H1 (cell line): Measurements from ENCODE around the gene SCO1. TPM values are rescaled to one million over a fixed set of nuclear protein-coding genes. Genes with fewer than 3 reads are reported as not detected.

Experiments
- CTCF ChIA-PET: fragments of 300-600 bp; sonication (Branson Sonifier 250); formaldehyde crosslinking; loops from one replicate; lab custom pipeline; 2021; ENCODE audit not compliant: partially characterized antibody; lab: Charles Lee
- POLR2A ChIA-PET: fragments of 300-600 bp; sonication (Branson Sonifier 250); formaldehyde crosslinking; loops from one replicate; lab custom pipeline; 2021; ENCODE audit warnings: inconsistent platforms; ENCODE audit not compliant: partially characterized antibody; lab: Charles Lee
- DNase-seq, 2 experiments: peaks; one replicate each; pipeline versions ENCODE4 v3.0.0 to v3.0.0-alpha.2; 2010 to 2022; ENCODE audit warnings: low spot score in 2 of 2, low read depth in 1 of 2, mixed read lengths in 1 of 2
- FAIRE-seq: peaks from 2 replicates; lab custom pipeline; 2011; peaks lifted over from hg19 to GRCh38; lab: Jason Lieb, UNC
- H2AFZ ChIP-seq: 2 replicates; pipeline ENCODE4 v1.8.1; 2012; ENCODE audit warnings: low read length, inconsistent platforms
- H2AK5ac ChIP-seq: 2 replicates; pipeline ENCODE4 v1.6.1; 2013; ENCODE audit warnings: low read depth, low read length
- H2BK120ac ChIP-seq: replicated peaks from 2 replicates; pipeline ENCODE3; 2013; ENCODE audit warnings: low read depth, low read length, inconsistent platforms
- H2BK12ac ChIP-seq: 2 replicates; pipeline ENCODE4 v1.6.1; 2013; ENCODE audit warnings: low read depth, low read length
- H2BK15ac ChIP-seq: 2 replicates; pipeline ENCODE4 v1.6.1; 2013; ENCODE audit warnings: low read length
- H2BK20ac ChIP-seq: 2 replicates; pipeline ENCODE4 v1.6.1; 2013; ENCODE audit warnings: low read length
- H2BK5ac ChIP-seq: 2 replicates; pipeline ENCODE4 v1.6.1; 2013; ENCODE audit warnings: low read depth, low read length
- H3K14ac ChIP-seq: 2 replicates; pipeline ENCODE4 v1.6.1; 2013; ENCODE audit warnings: inconsistent platforms; ENCODE audit not compliant: insufficient read length
- H3K18ac ChIP-seq: 2 replicates; pipeline ENCODE4 v1.6.1; 2013; ENCODE audit warnings: low read length; ENCODE audit errors: extremely low read depth
- H3K23ac ChIP-seq: 2 replicates; pipeline ENCODE4 v1.6.1; 2013; ENCODE audit warnings: inconsistent platforms; ENCODE audit not compliant: insufficient read length
- H3K23me2 ChIP-seq: 2 replicates; pipeline ENCODE4 v1.6.1; 2013; ENCODE audit warnings: low read depth, low read length
- H3K27ac ChIP-seq: 2 replicates; pipeline ENCODE4 v1.6.1; 2011; ENCODE audit warnings: low read depth, low read length, inconsistent platforms
- H3K27me3 ChIP-seq, 4 experiments: replicated peaks in 1 of 4; 1 replicate in 1 of 4; 2 replicates in 3 of 4; pipeline versions ENCODE4 v1.6.1 to v1.8.1; 2011 to 2013; ENCODE audit warnings: low read length in 3 of 4, mild to moderate bottlenecking in 3 of 4, inconsistent platforms in 2 of 4, mixed read lengths in 2 of 4, moderate library complexity in 1 of 4; ENCODE audit not compliant: control insufficient read depth in 3 of 4, insufficient read depth in 3 of 4; ENCODE audit errors: extremely low read depth in 1 of 4
- H3K36me3 ChIP-seq, 4 experiments: 2 replicates each; pipeline versions ENCODE4 v1.6.1 to v1.8.1; 2011 to 2013; ENCODE audit warnings: mild to moderate bottlenecking in 4 of 4, low read length in 3 of 4, moderate library complexity in 2 of 4, control low read depth in 1 of 4, inconsistent platforms in 1 of 4; ENCODE audit not compliant: insufficient read depth in 4 of 4, control insufficient read depth in 2 of 4
- H3K4ac ChIP-seq: replicated peaks from 2 replicates; pipeline ENCODE3; 2013; ENCODE audit warnings: low read length, low read depth, mixed read lengths, inconsistent platforms; ENCODE audit not compliant: insufficient read length
- H3K4me1 ChIP-seq, 4 experiments: replicated peaks in 1 of 4; 1 replicate in 1 of 4; 2 replicates in 3 of 4; pipeline versions ENCODE4 v1.6.1 to v1.8.1; 2011 to 2013; ENCODE audit warnings: low read length in 3 of 4, inconsistent platforms in 2 of 4, mixed read lengths in 1 of 4; ENCODE audit not compliant: insufficient read depth in 4 of 4, control insufficient read depth in 3 of 4
- H3K4me2 ChIP-seq, 2 experiments: 2 replicates each; pipeline versions ENCODE4 v1.6.1 to v1.8.1; 2011 to 2013; ENCODE audit warnings: low read depth in 2 of 2, low read length in 2 of 2, control low read depth in 1 of 2, inconsistent platforms in 1 of 2, mild to moderate bottlenecking in 1 of 2; ENCODE audit not compliant: insufficient read depth in 1 of 2
- H3K4me3 ChIP-seq, 4 experiments: fragments of 200-600, 300-600 bp in 1 of 4; sonication (generic), shearing (Covaris generic), sonication (Bioruptor Twin) in 1 of 4; 2 replicates each; pipeline versions ENCODE4 v1.5.1 to v1.8.1; 2011 to 2016; ENCODE audit warnings: low read length in 4 of 4, low read depth in 3 of 4, control low read depth in 2 of 4, inconsistent platforms in 2 of 4, mild to moderate bottlenecking in 2 of 4, mixed read lengths in 1 of 4, moderate library complexity in 1 of 4; ENCODE audit not compliant: insufficient read depth in 2 of 4; ENCODE audit errors: extremely low read depth in 1 of 4
- H3K56ac ChIP-seq: replicated peaks from 2 replicates; pipeline ENCODE3; 2013; ENCODE audit warnings: low read depth, mild to moderate bottlenecking, mixed read lengths, low read length, inconsistent platforms; ENCODE audit not compliant: insufficient read length
- H3K79me1 ChIP-seq: 2 replicates; pipeline ENCODE4 v1.6.1; 2013; ENCODE audit warnings: low read depth, low read length, control low read depth
- H3K79me2 ChIP-seq, 2 experiments: 2 replicates each; pipeline versions ENCODE4 v1.6.1 to v1.8.1; 2012 to 2013; ENCODE audit warnings: low read length in 2 of 2, mild to moderate bottlenecking in 2 of 2, inconsistent platforms in 1 of 2; ENCODE audit not compliant: insufficient read depth in 2 of 2, control insufficient read depth in 1 of 2
- H3K9ac ChIP-seq, 4 experiments: replicated peaks in 1 of 4; 1 replicate in 1 of 4; 2 replicates in 3 of 4; pipeline versions ENCODE4 v1.6.1 to v1.8.1; 2011 to 2013; ENCODE audit warnings: low read depth in 3 of 4, low read length in 3 of 4, control low read depth in 2 of 4, mild to moderate bottlenecking in 2 of 4, moderate library complexity in 2 of 4, inconsistent platforms in 1 of 4; ENCODE audit errors: extremely low read depth in 1 of 4
- H3K9me3 ChIP-seq, 2 experiments: 2 replicates each; pipeline versions ENCODE4 v1.6.1 to v1.8.1; 2012 to 2013; ENCODE audit warnings: mild to moderate bottlenecking in 2 of 2, moderate library complexity in 2 of 2, control low read depth in 1 of 2, inconsistent platforms in 1 of 2, low read depth in 1 of 2, low read length in 1 of 2, mixed read lengths in 1 of 2; ENCODE audit not compliant: insufficient read depth in 2 of 2
- H4K20me1 ChIP-seq, 2 experiments: replicated peaks in 1 of 2; 2 replicates each; pipeline versions ENCODE3 to v1.8.1; 2011 to 2013; ENCODE audit warnings: inconsistent platforms in 2 of 2, low read length in 2 of 2, mild to moderate bottlenecking in 1 of 2; ENCODE audit not compliant: insufficient read depth in 2 of 2, control insufficient read depth in 1 of 2
- H4K5ac ChIP-seq: 2 replicates; pipeline ENCODE4 v1.6.1; 2013; ENCODE audit warnings: low read length, low read depth, mixed read lengths, inconsistent platforms; ENCODE audit not compliant: insufficient read length
- H4K8ac ChIP-seq: 2 replicates; pipeline ENCODE4 v1.8.0; 2013; ENCODE audit warnings: mild to moderate bottlenecking, moderate library complexity, low read length, inconsistent platforms; ENCODE audit not compliant: insufficient read depth; ENCODE audit errors: extremely low read depth
- H4K91ac ChIP-seq: replicated peaks from 2 replicates; pipeline ENCODE3; 2013; ENCODE audit warnings: low read length, mixed read lengths, inconsistent platforms; ENCODE audit not compliant: insufficient read length
- CEBPB ChIP-seq: IDR thresholded peaks from 2 replicates; pipeline ENCODE4 v1.6.1; 2012; ENCODE audit warnings: low read depth, low read length
- NANOG ChIP-seq: IDR thresholded peaks from 2 replicates; pipeline ENCODE4 v1.6.1; 2011; ENCODE audit warnings: low read length, low read depth, mild to moderate bottlenecking, inconsistent platforms; ENCODE audit not compliant: insufficient read depth, poor library complexity, severe bottlenecking
- RBBP5 ChIP-seq: IDR thresholded peaks from 2 replicates; pipeline ENCODE4 v1.7.1; 2012; ENCODE audit warnings: low read depth, mild to moderate bottlenecking, inconsistent platforms, low read length, moderate library complexity, borderline replicate concordance
- SP4 ChIP-seq: IDR thresholded peaks from 2 replicates; pipeline ENCODE4 v1.6.1; 2012; ENCODE audit warnings: low read length, inconsistent platforms
- WGBS, 2 experiments: shearing (Covaris generic) in 1 of 2; methylation state at CpG; one replicate each; pipeline versions ENCODE4 v1.1.6 to v1.1.7; 2013 to 2015; ENCODE audit warnings: low lambda C conversion rate in 2 of 2, mixed read lengths in 2 of 2, inconsistent platforms in 1 of 2, low coverage in 1 of 2, missing lambda C conversion rate in 1 of 2; ENCODE audit not compliant: insufficient replicate concordance in 2 of 2, insufficient coverage in 1 of 2, insufficient read length in 1 of 2; ENCODE audit errors: extremely low coverage in 1 of 2, missing lambda C conversion rate in 1 of 2; 5-methylcytosine and 5-hydroxymethylcytosine counted together
- polyA plus RNA-seq, 7 experiments: library from polyadenylated mRNA; depleted of rRNA in 3 of 7; stranded (reverse) in 5 of 7; unstranded in 2 of 7; fragments of >200 nt in 5 of 7; fragments of 200-250 nt in 2 of 7; gene quantifications; 1 replicate in 5 of 7; 2 replicates in 1 of 7; 4 replicates in 1 of 7; pipeline versions ENCODE4 v1.2.1 to v1.2.3, GENCODE V29; 2011 to 2013; ENCODE audit warnings: missing spikeins in 2 of 7, mixed read lengths in 2 of 7
- total RNA-seq: library from RNA; stranded (reverse); fragmentation: NEBNext Ultra II Directional; extraction: Animal tissue kit (Norgen Biotek cat#: 25700); gene quantifications from 2 replicates; pipeline ENCODE4 v1.2.1, GENCODE V29; 2021

The SCO1 gene
- total and polyA plus RNA-seq, 2 of the 8 experiments (the other 6 are each of a cell fraction or from before 2014, with no cell fraction given), result 18.7 to 61.8 TPM

GRCh38 chr17:10724546-10725195, 27.3 kb upstream of the SCO1 start:
- H2BK120ac ChIP-seq, result no peak overlapping the region
- no peaks in the 10 kb centered on the region; a peak in 3 of 7 replicates for H3K4me1 ChIP-seq
- no peak overlapping the region for H3K4me2 ChIP-seq
- TF ChIP-seq RBBP5, result no peak
- no peak for TF ChIP-seq NANOG
- TF ChIP-seq CEBPB, result no peak
- TF ChIP-seq SP4, result no peak
- TF ChIP-seq, all 59 proteins: peak for 0
- H3K9me3 ChIP-seq, result no peaks in the 10 kb centered on the region
- H4K91ac ChIP-seq, result no peak overlapping the region
- ChIA-PET CTCF (no interaction called here), POLR2A (no interaction called here)
- H4K5ac ChIP-seq, result no peak overlapping the region
- no peak overlapping the region for H3K27ac ChIP-seq
- H3K4me3 ChIP-seq, result no peak overlapping the region
- no peak overlapping the region for H2BK20ac ChIP-seq
- H3K23ac ChIP-seq, result no peak overlapping the region
- FAIRE-seq (no peak), DNase-seq (no peak)
- no peaks in the 10 kb centered on the region for H4K20me1 ChIP-seq
- no peaks in the 10 kb centered on the region for H3K79me2 ChIP-seq
- H3K4ac ChIP-seq, result no peak overlapping the region
- no peak overlapping the region for H2AFZ ChIP-seq
- no peak overlapping the region for H4K8ac ChIP-seq
- no peak overlapping the region for H2AK5ac ChIP-seq
- H2BK15ac ChIP-seq, result no peak overlapping the region
- peaks cover 2% of the 10 kb centered on the region; the same call in 1 of the 2 replicates for H3K23me2 ChIP-seq
- H3K36me3 ChIP-seq, result no peaks in the 10 kb centered on the region
- H3K27me3 ChIP-seq, result no peaks in the 10 kb centered on the region
- H3K14ac ChIP-seq, result no peak overlapping the region
- H3K18ac ChIP-seq, result no peak overlapping the region
- no peaks in the 10 kb centered on the region for H3K79me1 ChIP-seq
- no peak overlapping the region for H3K9ac ChIP-seq
- H2BK12ac ChIP-seq, result no peak overlapping the region
- H3K56ac ChIP-seq, result no peak overlapping the region
- 89% methylated on average over 10 of the region's 11 CpGs; no CpG with 5 or more reads in 1 of the 2 experiments for WGBS, 2 experiments
- H2BK5ac ChIP-seq, result no peak overlapping the region
